ENCODE data around the gene FNTB.

- TF ChIP-seq, protein P1, sequence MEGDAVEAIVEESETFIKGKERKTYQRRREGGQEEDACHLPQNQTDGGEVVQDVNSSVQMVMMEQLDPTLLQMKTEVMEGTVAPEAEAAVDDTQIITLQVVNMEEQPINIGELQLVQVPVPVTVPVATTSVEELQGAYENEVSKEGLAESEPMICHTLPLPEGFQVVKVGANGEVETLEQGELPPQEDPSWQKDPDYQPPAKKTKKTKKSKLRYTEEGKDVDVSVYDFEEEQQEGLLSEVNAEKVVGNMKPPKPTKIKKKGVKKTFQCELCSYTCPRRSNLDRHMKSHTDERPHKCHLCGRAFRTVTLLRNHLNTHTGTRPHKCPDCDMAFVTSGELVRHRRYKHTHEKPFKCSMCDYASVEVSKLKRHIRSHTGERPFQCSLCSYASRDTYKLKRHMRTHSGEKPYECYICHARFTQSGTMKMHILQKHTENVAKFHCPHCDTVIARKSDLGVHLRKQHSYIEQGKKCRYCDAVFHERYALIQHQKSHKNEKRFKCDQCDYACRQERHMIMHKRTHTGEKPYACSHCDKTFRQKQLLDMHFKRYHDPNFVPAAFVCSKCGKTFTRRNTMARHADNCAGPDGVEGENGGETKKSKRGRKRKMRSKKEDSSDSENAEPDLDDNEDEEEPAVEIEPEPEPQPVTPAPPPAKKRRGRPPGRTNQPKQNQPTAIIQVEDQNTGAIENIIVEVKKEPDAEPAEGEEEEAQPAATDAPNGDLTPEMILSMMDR (IDR thresholded peaks at IDR 0.05) = no peak
- TF ChIP-seq EZH2 (IDR thresholded peaks at IDR 0.05; ENCODE audit: borderline replicate concordance, insufficient read depth, low read depth, low read length, poor library complexity, severe bottlenecking) = no peak
Measured at GRCh38 chr14:64987438-64987767, 708 bp downstream of the FNTB start.
